GM21528 (cell line): ENCODE results near the gene FIGNL1.

Experiments
- ATAC-seq: cut with Tn5 transposase; IDR thresholded peaks from one replicate; pipeline ENCODE4 v1.9.1; 2021; ENCODE audit warnings: mild to moderate bottlenecking, moderate library complexity; ENCODE audit not compliant: unreplicated experiment, low FRiP score

The FIGNL1 gene, protein sequence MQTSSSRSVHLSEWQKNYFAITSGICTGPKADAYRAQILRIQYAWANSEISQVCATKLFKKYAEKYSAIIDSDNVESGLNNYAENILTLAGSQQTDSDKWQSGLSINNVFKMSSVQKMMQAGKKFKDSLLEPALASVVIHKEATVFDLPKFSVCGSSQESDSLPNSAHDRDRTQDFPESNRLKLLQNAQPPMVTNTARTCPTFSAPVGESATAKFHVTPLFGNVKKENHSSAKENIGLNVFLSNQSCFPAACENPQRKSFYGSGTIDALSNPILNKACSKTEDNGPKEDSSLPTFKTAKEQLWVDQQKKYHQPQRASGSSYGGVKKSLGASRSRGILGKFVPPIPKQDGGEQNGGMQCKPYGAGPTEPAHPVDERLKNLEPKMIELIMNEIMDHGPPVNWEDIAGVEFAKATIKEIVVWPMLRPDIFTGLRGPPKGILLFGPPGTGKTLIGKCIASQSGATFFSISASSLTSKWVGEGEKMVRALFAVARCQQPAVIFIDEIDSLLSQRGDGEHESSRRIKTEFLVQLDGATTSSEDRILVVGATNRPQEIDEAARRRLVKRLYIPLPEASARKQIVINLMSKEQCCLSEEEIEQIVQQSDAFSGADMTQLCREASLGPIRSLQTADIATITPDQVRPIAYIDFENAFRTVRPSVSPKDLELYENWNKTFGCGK

DNA sequence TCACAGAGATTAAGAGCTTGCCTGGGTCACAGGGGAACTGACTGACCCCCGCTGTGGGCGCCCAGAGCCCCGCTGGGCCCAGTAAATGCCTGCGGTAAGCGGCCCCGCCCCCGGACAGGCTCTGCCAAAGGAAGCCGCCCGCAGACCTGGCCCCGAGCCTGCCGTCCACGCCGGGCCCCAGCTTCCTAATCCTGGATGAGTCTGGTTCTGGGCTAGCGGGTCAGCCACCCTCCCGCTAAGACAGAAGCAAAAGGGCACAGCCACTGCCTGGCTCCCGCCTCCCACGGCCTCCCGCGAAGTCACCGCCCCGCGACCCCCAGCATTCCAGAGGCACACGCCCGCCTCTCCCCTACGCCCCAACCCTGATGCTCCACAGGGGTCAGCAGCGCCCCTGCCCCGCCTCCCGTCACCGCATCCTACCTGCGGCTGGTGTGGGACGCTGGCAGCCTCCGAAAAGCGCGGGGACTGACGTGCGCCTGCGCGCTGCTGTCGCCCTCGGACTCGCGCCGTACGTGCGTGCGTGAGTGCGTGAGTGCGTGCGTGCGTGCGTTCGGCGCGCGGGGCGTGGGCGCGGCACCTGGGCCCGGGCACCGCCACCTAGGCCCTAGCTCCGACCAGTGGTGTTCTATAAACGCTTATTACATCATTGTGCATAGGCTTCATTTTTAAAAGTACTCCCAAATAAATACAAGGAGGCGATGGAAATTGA, at the start of gene FIGNL1:
Gene FIGNL1, minus strand, starts transcription at position 470 of the 709 bp plus-strand sequence. CDS start 3,063 bp downstream, outside the sequence.
- peak; percentile 93 for ATAC-seq

DNA sequence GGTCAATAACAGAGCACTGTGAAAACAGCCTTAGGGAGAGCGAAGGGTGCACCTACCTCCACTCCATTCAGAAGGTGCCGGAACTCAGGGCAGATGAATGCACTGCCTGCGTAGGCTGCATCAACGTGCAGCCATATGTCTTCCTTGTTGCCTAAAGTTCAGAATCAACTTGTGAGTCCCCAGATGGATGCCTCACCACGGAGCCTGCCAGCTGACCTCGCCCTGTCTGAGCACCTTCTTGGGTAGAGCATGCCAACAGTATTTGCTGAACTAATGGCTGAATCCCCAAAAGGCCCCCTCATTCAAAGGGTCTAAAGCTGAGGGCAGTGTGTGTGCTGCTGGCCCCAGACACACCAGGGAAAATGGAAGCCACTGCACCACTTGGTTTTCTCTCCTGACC, 48.9 kb upstream of the FIGNL1 start:
- ATAC-seq, result no peak

DNA sequence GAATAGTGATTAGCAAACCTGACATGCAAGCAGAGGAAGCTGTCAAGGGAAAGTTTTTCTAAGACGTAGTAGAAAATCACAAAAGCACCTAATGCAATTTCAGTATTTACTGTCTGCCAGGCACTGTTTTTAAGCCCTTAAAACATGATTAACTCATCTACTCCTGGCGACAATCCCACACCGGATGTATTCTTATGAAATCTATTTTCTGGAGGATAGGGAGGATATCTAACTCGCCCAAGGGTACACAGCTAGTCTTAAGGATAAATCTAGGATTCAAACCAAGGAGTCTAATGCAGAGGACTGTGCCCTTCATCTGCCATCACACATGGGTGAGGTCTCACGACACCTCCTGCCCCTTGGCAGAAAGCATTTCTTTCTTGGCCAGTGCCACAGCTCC, 47.8 kb upstream of the FIGNL1 start:
- ATAC-seq, result no peak

DNA sequence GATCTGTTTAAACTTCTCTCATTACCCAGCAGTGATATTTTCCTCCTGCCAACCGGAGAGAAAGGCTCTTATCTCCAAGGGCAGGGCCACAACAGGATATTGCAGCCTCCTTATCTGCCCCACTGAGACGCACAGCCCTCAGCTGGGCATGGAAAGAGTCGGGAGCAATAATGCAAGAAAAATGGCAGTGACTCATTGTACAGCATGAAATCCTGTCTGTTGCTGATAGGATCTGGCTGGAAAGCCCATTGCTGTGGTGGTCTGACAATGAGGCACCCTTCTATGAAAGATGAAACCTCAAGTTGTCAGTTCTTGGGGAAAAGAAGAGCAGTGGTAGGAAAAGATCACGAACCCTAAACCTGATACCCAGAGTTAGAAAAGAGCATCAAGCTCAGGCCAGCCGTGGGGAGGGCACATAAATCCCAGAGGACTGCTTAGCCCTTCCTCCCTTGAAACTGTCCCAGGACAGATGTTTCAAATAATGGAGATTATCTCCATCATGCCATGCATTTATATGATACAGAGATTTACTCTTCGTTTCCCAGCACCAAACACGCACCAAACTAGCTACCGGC, 47.0 kb upstream of the FIGNL1 start:
- ATAC-seq, result no peak

DNA sequence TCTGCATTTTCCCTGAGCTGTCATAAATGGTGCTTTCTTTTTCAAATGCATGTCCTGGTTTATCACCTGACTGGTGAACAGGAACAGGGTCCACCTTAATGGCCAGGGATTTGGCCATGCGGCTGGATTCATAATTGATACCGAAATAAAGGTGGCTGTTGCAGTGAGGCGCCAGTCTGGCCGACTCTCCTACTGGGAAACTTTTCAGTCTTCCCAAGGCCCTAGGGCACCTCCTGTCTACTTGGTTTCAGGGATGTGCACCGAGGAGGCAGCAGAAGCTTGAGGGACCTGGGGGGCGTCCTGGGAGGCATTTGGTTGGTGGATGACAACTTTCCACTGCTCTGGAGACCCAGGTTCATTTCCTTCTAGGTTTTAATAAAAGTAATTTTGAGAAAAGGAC, 46.4 kb upstream of the FIGNL1 start:
- ATAC-seq, result no peak

DNA sequence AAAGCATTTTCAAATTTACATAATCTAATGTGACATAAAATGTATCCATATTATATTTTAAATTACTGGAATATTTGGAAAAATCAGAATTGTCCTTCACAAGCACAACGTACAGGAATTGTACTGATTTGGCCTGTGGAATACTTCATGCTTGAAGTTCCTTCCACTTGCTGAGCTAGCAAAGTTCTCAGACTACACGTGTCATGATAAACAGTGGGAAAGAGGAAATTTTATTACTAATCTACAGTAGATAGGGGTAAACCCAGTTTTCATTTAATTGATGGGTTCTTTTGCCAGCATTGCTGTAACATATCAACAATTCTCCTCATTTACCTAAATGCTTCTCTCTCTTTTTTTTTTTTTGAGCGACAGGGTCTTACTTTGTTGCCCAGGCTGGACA, 45.6 kb upstream of the FIGNL1 start:
- ATAC-seq, result no peak

DNA sequence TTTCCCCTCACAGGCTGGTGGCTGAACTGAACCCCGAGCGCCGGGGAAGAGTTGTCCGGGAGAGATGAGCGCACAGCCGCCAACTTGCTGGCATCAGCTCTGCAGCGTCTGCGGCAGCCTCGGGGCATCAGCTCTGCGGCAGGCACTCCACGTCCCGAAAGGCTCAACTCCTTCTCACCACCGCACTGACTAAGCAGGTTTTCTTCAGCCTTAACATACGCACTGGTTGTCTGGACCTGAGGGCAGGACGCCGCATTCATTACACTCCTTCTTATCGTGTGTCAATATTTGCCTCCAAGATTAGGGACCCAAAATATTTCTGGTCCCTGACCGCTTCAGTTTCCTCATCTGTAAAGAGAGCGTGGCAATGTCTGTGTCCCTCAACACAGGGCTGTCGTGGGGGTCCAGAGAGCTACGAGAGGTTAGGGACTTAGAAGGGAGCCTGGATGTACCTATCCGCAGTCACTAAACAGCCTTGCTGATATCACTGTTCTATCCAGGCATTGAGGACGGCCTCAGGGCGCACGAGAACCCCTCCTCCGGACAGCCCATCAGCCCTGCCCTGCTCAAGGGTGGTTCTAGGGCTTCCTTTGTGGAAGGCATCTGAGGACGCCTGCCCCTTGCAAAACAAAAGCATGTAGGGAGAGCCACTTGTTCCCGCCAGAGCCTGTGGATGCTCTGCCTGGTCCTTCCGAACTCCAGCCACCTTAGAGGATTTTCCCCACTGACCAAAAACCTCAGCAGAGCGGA, 42.8 kb upstream of the FIGNL1 start:
- no peak for ATAC-seq

DNA sequence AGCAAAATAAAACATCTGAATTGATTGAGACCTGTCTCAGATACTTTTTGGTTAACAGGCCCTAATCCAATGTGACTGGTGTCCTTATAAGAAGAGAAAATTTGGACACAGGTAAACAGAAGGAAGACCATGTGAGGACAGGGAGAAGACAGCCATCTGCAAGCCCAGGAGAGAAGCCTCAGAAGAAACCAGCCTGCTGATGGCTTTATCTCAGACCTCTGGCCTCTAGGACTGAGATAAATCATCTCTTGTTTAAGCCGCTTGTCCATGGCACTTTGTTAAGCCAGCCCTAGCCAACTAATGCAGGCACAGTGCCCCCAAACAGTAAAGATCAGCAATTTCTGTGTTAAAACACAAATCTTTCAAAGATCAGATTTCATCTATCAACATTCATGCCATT, 41.8 kb upstream of the FIGNL1 start:
- no peak for ATAC-seq

DNA sequence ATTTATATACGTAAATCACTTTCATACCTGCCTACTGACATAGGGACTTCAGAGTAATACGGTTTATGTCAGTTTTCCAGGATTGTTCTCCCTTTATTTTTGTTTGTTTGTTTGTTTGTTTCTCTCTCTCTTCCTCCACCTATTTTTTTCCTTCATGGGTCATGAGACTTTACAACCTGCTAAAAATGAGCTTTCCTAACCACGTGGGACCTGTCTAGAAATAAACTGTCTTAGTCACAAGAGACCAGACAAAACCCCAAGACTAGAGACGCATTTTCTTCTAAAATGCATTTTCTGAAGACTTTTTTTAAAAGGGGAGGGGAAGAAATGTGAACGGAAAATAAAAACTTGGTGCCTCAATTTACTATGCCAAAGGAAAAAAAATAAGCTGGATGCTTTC, 41.1 kb upstream of the FIGNL1 start:
- no peak for ATAC-seq

DNA sequence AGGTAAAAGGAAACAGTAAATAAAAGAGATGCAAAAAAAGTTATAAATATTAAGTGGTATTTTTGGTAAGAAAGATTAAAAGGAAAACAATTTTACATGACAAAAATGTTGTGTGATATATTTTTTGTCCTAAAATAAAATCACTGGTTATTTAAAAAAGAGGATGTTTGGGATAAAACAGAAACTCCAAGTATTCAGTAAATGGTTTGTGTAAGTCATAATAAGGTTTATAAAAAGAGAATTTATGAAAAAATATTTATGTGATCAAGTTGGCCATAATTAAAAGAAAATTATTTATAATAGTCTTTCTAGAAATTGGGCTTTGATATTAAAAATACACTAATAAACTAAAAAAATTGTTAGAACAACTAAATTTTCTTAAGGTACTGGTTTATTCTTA, 38.2 kb upstream of the FIGNL1 start:
- no peak for ATAC-seq

DNA sequence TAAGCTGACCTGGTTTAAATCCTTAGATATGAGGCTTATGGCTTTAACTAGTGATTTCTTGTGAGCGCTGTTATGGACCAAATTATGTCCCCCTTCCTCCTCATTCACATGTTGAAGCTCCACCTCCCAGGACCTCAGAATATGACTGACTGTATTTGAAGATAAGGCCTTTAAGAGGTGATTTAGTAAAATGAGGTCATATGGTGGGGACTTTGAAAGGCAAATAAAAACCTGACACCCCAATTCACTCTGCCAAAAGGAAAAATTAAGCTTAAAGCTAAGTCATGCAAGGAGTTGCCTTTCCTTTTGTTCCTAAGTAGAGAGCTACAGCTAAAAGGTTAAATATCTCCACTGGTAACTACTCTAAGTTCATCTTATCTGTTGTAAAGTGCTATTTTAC, 36.4 kb upstream of the FIGNL1 start:
- no peak for ATAC-seq

DNA sequence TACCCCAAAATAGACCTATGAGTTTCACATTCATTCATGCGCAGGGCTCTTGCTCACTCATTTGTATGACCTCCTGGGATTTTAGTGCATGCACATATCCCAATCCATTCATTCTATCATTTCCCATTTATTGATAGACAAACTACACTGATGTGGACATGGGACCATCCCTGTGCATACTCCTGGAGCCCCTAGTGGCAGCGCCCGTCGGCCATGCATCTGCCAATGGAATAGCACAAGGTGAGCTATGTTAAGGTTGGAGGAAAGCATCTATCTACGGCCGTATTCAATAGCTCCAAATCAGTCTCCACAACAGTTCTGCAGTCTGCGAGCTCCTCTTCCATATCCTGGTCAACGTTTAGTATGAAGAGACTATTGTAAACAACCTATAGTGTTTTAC, 31.7 kb upstream of the FIGNL1 start:
- ATAC-seq, result no peak

DNA sequence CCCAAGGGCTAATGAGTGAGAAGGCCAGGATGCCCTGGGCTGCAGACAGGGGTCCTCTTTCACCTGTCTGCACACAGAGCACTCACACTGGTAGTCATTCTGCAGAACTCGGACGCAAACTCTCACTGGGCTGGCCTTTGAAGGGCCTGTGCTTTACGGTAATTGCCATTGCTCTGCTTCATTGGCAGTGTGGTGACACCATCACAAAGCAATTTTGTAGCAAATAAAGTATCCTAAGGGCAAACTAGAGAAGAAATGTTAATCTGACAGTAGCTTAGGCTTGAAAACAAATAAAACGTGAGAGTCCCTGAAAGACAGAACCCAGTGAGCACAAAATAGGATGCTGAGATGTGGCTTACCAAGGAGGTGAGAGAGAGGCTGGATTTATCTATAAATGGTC, 30.6 kb upstream of the FIGNL1 start:
- no peak for ATAC-seq

DNA sequence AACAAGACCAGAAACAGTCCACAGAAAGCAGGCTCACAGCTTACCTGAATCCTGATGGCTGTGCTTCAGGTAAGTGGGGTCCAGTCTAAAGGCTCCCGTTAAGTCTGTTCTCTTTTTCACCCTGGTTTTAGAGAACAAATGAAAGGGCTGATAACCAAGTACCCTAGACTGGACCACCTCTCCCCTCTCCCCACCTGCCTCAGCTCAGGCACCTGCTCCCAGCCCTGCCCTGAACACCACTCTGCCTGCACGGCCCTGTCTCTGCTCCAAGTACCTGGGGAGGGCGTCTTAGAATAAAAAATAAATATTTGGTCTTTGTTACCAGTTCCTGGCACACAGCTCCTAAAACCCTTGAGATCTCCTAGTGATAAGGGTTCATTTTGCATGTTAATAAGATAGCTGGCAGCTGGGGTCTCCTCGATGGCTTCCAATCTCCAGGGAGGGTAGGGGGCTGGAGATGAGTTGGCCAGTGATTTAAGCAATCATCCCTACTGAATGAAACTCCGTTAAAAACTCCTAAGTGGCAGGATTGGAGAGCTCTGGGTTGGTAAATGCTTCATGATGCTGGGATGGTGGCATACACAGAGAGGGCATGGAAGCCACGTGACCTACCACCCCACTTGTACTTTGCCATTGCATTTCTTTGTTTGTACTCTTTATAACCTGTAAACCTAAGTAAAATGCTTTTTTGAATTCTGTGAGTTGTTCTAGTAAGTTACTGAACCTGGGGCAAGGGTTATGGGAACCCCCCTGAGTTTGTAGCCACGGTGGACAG, 29.8 kb upstream of the FIGNL1 start:
- ATAC-seq, result no peak

DNA sequence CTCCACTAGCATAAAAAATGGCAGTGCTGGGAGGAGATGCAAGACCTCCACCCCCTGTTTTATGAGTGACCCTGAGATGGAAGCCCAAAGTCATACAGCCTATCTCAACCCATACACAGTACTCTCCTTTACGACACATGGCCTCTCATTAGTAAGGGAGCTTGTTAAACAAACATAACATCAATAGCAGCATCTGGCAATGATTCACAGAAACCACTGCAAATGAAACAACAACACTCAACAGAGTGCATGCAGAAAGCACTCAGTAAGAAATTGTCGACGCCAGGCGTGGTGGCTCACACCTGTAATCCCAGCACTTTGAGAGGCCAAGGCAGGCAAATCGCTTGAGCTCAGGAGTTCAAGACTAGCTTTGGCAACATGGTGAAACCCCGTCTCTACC, 27.5 kb upstream of the FIGNL1 start:
- ATAC-seq, result no peak

DNA sequence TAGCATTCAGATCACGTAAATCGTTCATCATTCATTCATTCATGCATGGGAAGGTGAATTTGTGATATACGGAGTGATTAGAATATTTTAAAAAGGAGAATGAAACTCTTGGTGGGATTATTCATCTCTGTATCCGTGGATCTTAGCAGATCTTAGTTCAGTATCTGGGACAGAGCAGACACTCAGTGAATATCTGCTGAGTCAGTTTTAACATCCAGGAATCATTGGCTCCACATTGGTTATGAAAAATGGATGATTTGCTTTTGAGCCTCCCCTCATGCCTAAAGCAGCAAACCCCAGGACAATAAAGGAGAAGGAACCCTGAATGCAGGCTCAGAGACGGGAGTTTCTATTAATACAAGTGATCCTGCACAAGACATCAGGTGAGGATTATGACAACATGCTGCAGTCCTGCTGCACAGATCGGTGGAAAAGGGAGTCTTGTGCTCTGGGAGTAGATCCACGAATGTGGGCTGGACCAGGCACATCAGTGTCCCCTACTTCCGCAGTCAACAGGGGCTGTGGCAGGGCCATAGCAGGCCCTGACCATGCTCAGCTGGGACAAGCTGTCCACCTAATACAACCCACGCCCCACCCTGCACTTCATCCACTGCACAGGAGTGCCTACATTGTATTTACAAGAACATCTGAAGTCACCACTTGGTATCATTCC, 26.9 kb upstream of the FIGNL1 start:
- no peak for ATAC-seq

DNA sequence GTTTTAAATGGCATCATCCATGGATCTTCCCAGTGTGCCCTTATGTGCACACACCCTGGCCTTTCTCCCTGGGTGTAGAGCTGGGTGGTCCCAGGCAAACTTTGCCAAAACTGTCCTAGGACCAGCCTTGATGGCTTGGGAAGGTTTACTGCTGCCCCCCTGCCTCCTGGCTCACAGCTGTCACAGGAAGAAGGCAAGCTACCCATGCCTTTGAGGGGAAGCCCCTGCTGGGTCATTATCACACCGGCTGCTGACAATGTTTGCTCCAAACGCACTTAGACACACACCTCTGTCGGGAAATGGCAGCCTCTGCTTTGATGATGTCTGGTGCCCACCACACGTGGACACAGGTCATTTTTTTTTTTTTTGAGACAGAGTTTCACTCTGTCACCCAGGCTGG, 25.2 kb upstream of the FIGNL1 start:
- ATAC-seq, result no peak

DNA sequence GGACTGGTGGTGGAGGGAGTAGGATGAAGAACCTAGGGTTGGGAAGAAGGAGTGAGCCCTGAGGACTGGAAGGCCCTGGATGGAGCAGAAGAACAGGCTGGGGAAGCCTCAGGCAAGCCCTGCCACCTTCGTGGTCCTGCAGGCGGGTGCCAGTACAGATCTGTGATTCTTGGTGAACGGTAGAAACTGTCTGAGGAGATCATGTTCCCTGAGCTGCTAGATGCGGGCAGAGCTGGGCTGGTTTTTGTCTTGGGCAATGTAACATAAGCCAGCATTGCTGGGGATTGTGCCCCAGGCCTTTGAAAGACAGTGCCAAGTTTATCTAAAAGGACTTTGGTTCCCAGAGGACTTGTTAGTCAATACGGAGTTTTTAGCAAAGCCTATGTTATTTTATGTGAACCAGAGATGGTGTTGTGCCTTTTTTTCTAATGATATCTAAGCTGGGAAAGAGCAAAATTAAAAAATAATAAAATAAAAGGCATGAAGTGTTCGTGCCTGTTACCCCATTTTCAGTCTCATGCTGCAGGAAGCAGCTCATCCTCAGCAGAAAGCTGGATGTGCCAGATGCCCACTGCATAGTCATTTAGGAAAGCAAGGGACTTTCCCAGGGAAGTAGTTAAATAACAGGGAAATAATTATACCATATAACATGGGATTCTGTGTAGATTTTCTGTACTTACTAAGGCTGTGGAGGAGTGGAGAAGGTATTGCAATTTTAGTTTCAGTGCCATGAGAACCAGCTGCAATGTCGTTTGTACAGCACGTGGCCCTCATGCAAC, 24.4 kb upstream of the FIGNL1 start:
- ATAC-seq, result no peak
